Eye (tissue), 1 donor: ENCODE results near the gene SMC5.
"Not testable (repeated sequence)": the region's sequence is repeated elsewhere in the genome, so short reads cannot be mapped to it uniquely, and the experiment has no call there.

Experiments
- DNase-seq: peaks from one replicate; pipeline ENCODE4 v3.0.0-alpha.2; 2015

Gene SMC5

GRCh38 chr9:70374962-70375618, 116.3 kb downstream of the SMC5 start:
- no peak for DNase-seq

- DNase-seq, result no peak
Measured at GRCh38 chr9:70382046-70382708, 123.4 kb downstream of the SMC5 start.

GRCh38 chr9:70382709-70383605, 124.2 kb downstream of the SMC5 start:
- DNase-seq, result no peak

- peak; percentile 15 for DNase-seq
Measured at GRCh38 chr9:70385426-70385825, 126.6 kb downstream of the SMC5 start.

GRCh38 chr9:70387663-70388062, 128.9 kb downstream of the SMC5 start:
- no peak for DNase-seq

- DNase-seq, result no peak
Measured at GRCh38 chr9:70389188-70389587, 130.4 kb downstream of the SMC5 start.

GRCh38 chr9:70389621-70390266, 131.0 kb downstream of the SMC5 start:
- peak; percentile 22 for DNase-seq

- DNase-seq, result no peak
Measured at GRCh38 chr9:70390933-70391341, 132.2 kb downstream of the SMC5 start.

GRCh38 chr9:70392189-70392588, 133.4 kb downstream of the SMC5 start:
- DNase-seq, result no peak

GRCh38 chr9:70392850-70393249, 134.1 kb downstream of the SMC5 start:
- no peak for DNase-seq

GRCh38 chr9:70395652-70396051, 136.9 kb downstream of the SMC5 start:
- no peak for DNase-seq

- no peak for DNase-seq
Measured at GRCh38 chr9:70398145-70398556, 139.4 kb downstream of the SMC5 start.

GRCh38 chr9:70399141-70399540, 140.4 kb downstream of the SMC5 start:
- DNase-seq, result no peak

- no peak for DNase-seq
Measured at GRCh38 chr9:70400107-70400892, 141.5 kb downstream of the SMC5 start.

- DNase-seq, result not testable (repeated sequence)
Measured at GRCh38 chr9:70401241-70401640, 142.5 kb downstream of the SMC5 start.

GRCh38 chr9:70402213-70402612, 143.4 kb downstream of the SMC5 start:
- DNase-seq, result no peak

GRCh38 chr9:70403166-70403565, 144.4 kb downstream of the SMC5 start:
- DNase-seq, result no peak

- DNase-seq, result no peak
Measured at GRCh38 chr9:70403618-70404025, 144.8 kb downstream of the SMC5 start.

GRCh38 chr9:70404261-70404660, 145.5 kb downstream of the SMC5 start:
- DNase-seq, result no peak
